ENCODE data around the gene NDFIP2.
A peak's percentile ranks its signal among the peaks of the same experiment; 100 is the strongest.

DNA sequence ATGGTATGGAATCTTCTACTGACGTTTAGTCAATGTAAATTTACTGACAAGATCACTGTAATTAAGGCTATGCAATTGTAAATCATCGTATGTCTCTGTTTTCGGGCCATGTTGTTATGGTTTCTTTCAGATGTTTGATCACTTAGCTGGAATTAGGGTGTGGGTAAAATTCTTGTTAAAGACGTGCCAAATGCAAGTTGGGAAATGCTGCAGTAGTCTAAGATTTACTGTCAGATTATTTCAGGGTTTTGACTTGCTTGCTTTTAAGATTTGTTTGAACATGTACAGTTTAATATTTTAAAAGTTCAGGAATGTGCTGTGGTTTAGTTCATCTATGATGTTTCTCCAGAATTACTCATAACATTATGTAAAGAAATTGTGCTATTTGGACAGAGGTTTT lies 10.8 kb downstream of the NDFIP2 start:
- no peak for TF ChIP-seq EP300 (IDR thresholded peaks at IDR 0.05)
- TF ChIP-seq, protein P1, sequence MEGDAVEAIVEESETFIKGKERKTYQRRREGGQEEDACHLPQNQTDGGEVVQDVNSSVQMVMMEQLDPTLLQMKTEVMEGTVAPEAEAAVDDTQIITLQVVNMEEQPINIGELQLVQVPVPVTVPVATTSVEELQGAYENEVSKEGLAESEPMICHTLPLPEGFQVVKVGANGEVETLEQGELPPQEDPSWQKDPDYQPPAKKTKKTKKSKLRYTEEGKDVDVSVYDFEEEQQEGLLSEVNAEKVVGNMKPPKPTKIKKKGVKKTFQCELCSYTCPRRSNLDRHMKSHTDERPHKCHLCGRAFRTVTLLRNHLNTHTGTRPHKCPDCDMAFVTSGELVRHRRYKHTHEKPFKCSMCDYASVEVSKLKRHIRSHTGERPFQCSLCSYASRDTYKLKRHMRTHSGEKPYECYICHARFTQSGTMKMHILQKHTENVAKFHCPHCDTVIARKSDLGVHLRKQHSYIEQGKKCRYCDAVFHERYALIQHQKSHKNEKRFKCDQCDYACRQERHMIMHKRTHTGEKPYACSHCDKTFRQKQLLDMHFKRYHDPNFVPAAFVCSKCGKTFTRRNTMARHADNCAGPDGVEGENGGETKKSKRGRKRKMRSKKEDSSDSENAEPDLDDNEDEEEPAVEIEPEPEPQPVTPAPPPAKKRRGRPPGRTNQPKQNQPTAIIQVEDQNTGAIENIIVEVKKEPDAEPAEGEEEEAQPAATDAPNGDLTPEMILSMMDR (IDR thresholded peaks at IDR 0.05), result no peak
- TF ChIP-seq POLR2A (IDR thresholded peaks at IDR 0.05), result no peak
- peak in 1 of 3 donors; percentile 16 for TF ChIP-seq POLR2AphosphoS5 (IDR thresholded peaks at IDR 0.05)
